CD4-positive, alpha-beta T cell treated with Interleukin-4 for 1 hour (primary cell): ENCODE data around the gene ROM1.

Source experiments
- DNase-seq, 2 donors: peaks; one replicate each; pipeline ENCODE4 v3.0.0-alpha.2; 2020 to 2022

The ROM1 gene

GRCh38 chr11:62588966-62589637, 24.0 kb upstream of the ROM1 start:
- peak; percentile 24 to 30 for DNase-seq

- DNase-seq, result peak; percentile 98 to 99
Measured at GRCh38 chr11:62591448-62592145, 21.5 kb upstream of the ROM1 start, which contains the start of gene TUT1. TUT1 (minus strand) TSS chr11:62591523; CDS start chr11:62591485, 38 bp downstream.

GRCh38 chr11:62592146-62592815, 20.8 kb upstream of the ROM1 start:
- DNase-seq, result no peak

DNA sequence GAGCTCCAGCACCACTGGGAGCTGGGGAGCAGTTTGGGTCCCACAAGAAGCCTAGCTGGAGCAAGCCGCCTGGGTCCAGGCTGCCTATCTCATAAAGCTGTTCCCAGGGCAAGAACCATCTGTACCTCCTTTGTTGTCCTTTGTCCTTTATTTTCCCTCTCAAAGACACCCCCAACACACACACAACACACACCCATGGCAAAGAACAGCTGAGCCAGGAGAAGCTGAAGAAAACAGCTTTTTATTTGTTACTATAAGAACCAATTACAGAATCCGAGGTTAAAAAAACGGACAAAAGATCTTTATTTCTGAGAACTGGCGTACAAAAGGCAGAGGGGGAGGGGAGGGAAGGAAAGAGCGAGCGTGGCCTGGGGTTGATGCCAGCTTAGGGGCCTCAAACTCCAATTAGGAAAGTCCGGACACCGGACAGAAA, 20.1 kb upstream of the ROM1 start:
- DNase-seq, result no peak

GRCh38 chr11:62593434-62594044, 19.5 kb upstream of the ROM1 start:
- DNase-seq, result peak; percentile 84 to 85

- no peak for DNase-seq
Measured at GRCh38 chr11:62595124-62595523, 17.9 kb upstream of the ROM1 start.

- peak; percentile 99 for DNase-seq
Measured at GRCh38 chr11:62599069-62599696, 13.9 kb upstream of the ROM1 start.

GRCh38 chr11:62599901-62600300, 13.2 kb upstream of the ROM1 start:
- peak in 1 of 2 donors; percentile 52 for DNase-seq

GRCh38 chr11:62600367-62601121, 12.5 kb upstream of the ROM1 start:
- peak in 1 of 2 donors; percentile 19 for DNase-seq

DNA sequence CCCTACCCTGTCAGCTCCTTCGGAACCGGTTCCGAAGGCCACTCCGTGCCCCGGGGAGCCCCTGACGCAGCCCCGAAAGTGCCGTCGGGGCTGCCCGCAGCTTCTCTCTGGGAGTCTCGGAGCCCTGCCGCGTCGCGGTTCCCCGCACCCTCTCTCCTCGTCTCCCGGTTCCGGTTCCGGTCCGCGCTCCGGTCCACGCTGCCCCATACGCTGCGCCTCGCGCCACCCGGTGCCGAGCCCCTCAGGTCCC, 12.0 kb upstream of the ROM1 start:
- peak; percentile 44 to 54 for DNase-seq

DNA sequence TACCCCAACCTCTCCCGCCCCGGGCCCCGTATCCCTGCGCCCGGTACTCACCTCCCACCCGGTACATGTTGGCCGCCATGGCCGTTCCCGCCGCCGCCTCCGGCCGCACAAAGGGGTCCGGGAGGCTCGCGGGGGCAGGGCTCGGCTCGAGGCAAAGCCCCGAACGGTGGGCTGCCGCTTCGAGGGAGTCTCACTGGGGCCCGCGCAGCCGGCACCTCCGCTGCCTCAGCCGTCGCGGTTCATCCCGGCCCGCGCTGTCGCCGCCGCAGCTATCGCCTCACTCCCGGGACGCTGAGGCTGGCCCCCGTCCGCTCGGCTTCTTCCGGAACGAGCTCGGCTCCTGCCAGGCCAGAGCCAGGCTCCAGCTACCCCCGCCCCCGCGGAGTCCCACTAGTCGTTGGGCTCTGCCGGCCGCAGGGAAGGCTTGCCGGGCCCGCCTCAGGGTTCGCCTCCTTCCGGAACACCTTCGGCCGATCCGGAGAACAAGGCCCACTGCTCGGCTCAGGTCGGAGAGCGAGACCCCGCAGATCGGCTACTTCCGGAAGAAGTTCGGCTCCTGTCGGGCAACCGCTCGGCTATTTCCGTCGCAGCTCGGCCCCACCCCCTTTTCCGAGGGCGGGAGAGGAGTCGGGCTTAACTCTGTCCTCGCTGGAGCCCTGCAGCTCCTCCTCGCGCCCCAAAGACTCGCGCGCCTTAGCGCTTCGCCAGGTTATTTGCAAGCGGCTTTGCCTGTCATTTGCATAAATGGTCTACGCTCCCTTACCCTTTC, 11.5 kb upstream of the ROM1 start, which contains the start of gene MTA2:
Gene MTA2 (minus strand): TSS at position 494 of the 769 bp plus-strand sequence. CDS start 415 bp downstream, at position 79.
- peak; percentile 99 for DNase-seq

GRCh38 chr11:62602141-62603071, 10.7 kb upstream of the ROM1 start:
- peak in 1 of 2 donors; percentile 33 for DNase-seq

GRCh38 chr11:62603072-62603408, 10.0 kb upstream of the ROM1 start:
- DNase-seq, result no peak

GRCh38 chr11:62603776-62604299, 9.2 kb upstream of the ROM1 start:
- no peak for DNase-seq

GRCh38 chr11:62604460-62605120, 8.5 kb upstream of the ROM1 start:
- DNase-seq, result no peak

- no peak for DNase-seq
Measured at GRCh38 chr11:62605467-62605866, 7.6 kb upstream of the ROM1 start.

GRCh38 chr11:62605902-62606301, 7.2 kb upstream of the ROM1 start:
- DNase-seq, result no peak

GRCh38 chr11:62607714-62608113, 5.3 kb upstream of the ROM1 start:
- DNase-seq, result peak in 1 of 2 donors; percentile 49

DNA sequence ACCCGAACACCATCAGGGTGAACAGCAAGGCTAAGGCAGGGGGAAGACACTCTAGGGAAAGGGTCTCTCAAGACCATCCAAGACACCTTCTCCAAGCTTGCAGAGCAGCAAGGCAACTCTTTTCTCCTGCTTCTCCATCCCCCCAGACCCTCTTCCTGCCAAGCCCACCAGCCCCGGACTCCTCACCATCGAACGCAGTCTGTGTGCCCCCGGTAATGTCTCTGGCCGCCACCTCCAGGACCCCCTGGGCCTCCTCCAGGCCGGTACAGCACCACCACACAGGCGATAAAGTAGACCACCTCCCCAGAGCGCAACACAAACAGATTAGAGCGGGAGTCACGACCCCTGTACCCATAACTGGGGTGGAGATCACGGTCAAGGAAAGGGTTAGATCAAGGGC, 4.3 kb upstream of the ROM1 start:
- DNase-seq, result no peak

GRCh38 chr11:62610403-62610802, 2.7 kb upstream of the ROM1 start:
- no peak for DNase-seq
